ENCODE results near the gene ZP1. TPM values are rescaled to one million over a fixed set of nuclear protein-coding genes. Genes with fewer than 3 reads are reported as not detected.

Gene ZP1
- total and polyA plus RNA-seq, 2 of the 4 experiments (the other 2 are of a cell fraction): 0.18 to 1.6 TPM

GRCh38 chr11:60912851-60913528, 45.6 kb downstream of the ZP1 start (continued):
- TF ChIP-seq RCOR1 (IDR thresholded peaks at IDR 0.05; ENCODE audit: insufficient replicate concordance, low read length) (no peak), NFE2L2 (IDR thresholded peaks at IDR 0.05; ENCODE audit: low read depth, low read length) (no peak)

DNA sequence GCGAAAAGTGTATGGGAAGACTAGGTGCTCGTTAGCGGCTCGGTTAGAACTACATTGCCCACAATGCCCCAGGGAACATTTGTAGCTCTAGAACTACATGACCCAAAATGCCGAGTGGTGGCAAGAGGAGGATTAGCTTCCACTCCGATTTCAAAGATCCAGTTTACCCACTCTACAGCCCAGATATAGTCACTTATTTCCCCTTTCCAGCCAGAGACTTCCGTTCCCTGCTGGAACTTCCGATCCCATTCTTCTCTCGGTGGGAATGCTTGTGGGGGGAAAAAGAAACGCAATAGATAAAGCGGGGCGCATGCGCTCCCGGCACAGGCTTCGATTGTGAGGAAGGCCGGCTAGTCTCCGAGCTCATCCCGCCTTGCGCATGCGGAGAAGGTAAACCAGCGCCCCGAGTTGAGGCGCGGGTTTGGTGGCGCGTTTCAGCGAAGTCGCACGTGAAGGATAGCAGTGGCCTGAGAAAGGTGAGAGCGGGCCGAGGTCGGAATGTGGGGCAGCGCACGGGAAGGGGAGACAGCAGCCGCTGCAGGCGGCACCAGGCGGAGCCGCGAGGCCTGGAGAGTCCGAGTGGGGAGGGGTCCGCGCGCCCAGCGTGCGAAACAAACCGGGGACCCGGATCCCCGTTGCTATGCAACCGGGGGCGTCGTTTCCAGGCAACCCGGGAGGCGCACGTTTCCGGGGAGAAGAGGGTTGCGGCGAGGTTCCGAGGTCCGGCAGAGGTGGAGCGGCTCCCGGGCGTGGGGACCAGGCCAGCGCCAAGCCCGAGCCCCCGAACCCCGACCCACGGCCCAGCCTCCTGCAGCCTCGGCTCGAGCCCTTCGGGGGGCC, 46.7 kb downstream of the ZP1 start, which contains the start of gene TMEM109:
Gene TMEM109, plus strand, starts transcription at position 366 of the 840 bp plus-strand sequence. CDS start 5,536 bp downstream, outside the sequence.
- H2BK120ac ChIP-seq (ENCODE audit: low read depth, low read length): peak within 1 kb of the TSS; percentile 99
- no peaks in the 10 kb centered on the region for H3K9me3 ChIP-seq (ENCODE audit: control insufficient read depth, insufficient read depth, low read length)
- DNase-seq (peak; percentile 86), ATAC-seq (ENCODE audit: low read depth) (peak; percentile 83)
- peak within 1 kb of the TSS; percentile 98 for H3K4ac ChIP-seq (ENCODE audit: low read depth, low read length)
- peak within 1 kb of the TSS; percentile 94 for H3K27ac ChIP-seq (ENCODE audit: insufficient read depth, low read length)
- peak within 1 kb of the TSS; percentile 100 for H3K56ac ChIP-seq (ENCODE audit: extremely low read depth, insufficient read depth, low read length)
- peak within 1 kb of the TSS; percentile 99 for H3K14ac ChIP-seq (replicated peaks; ENCODE audit: low read depth, low read length)
- intact Hi-C loops (cut with micrococcal nuclease): loop anchor here (2.0 kb wide), 1 partner anchor 273 kb away; no protein-coding TSS in a partner anchor
- H3K18ac ChIP-seq (ENCODE audit: low read depth, low read length): peak within 1 kb of the TSS; percentile 95
- peak within 1 kb of the TSS; percentile 92 for H2AK9ac ChIP-seq (replicated peaks; ENCODE audit: low read depth, low read length, poor library complexity)
- peaks cover 16 to 42% of the 10 kb centered on the region in 2 experiments for H3K79me1 ChIP-seq (ENCODE audit: low read depth in 1 of 2, low read length in 2 of 2)
- H3K36me3 ChIP-seq (ENCODE audit: control insufficient read depth, insufficient read depth, low read length): no peaks in the 10 kb centered on the region
- H3K9me1 ChIP-seq (ENCODE audit: insufficient read depth, low read length): peaks cover 12% of the 10 kb centered on the region
- H4K91ac ChIP-seq (ENCODE audit: insufficient read depth, low read depth, low read length): peak within 1 kb of the TSS; percentile 100
- CTCF ChIA-PET: interaction anchor here (0.6 kb wide), 3 partner anchors 44 to 230 kb away, joined by 3 to 4 read pairs (median 4); no protein-coding TSS in a partner anchor
- peaks cover 10% of the 10 kb centered on the region for H3K27me3 ChIP-seq (ENCODE audit: control insufficient read depth, insufficient read depth, low read length)
- 1% methylated on average over 46 of the region's 70 CpGs; no CpG with 5 or more reads in 1 of the 2 experiments for WGBS, 2 experiments (ENCODE audit: extremely low coverage in 2 of 2, insufficient read length in 1 of 2)
- no TSS peak for BruUV-seq (replicated peaks)
- H3K4me2 ChIP-seq (ENCODE audit: low read depth, low read length): peak within 1 kb of the TSS; percentile 75
- H2AFZ ChIP-seq (replicated peaks; ENCODE audit: low read length, poor library complexity): peak within 1 kb of the TSS; percentile 99
- H4K5ac ChIP-seq (ENCODE audit: low read depth, low read length): peak within 1 kb of the TSS; percentile 90
- peaks cover 7% of the 10 kb centered on the region for H3K4me1 ChIP-seq (ENCODE audit: control insufficient read depth, insufficient read depth, low read length)
- H4K20me1 ChIP-seq (ENCODE audit: insufficient read depth, low read length): peaks cover 9% of the 10 kb centered on the region; the same call in 1 of the 2 replicates
- H2AK5ac ChIP-seq (ENCODE audit: low read depth, low read length): 0 out of 2 replicates have a peak within 1 kb of the TSS, but pooled peaks have one; percentile 47
- H4K8ac ChIP-seq (ENCODE audit: low read depth in 2 of 2, low read length in 2 of 2): peak within 1 kb of the TSS; percentile 51 to 100
- peak within 1 kb of the TSS; percentile 98 for H2BK20ac ChIP-seq (ENCODE audit: low read depth, low read length)
- POLR2A ChIA-PET (ENCODE audit: unreplicated experiment): interaction anchor here (0.5 kb wide), 1 partner anchor 10 kb away, joined by 3 read pairs; no protein-coding TSS in a partner anchor
- peak within 1 kb of the TSS; percentile 98; the same call in 2 of the 3 replicates for H2BK15ac ChIP-seq (ENCODE audit: low read depth, low read length)
- dilution Hi-C loops (cut with HindIII; ENCODE audit: low sequenced_read_pairs, unreplicated experiment): no loop called here
- in situ Hi-C loops (cut with MboI; ENCODE audit: low sequenced_read_pairs): loop anchor here (25.0 kb wide), 1 partner anchor 1327 kb away; no protein-coding TSS in a partner anchor
- peak within 1 kb of the TSS; percentile 95 for H3K9ac ChIP-seq (ENCODE audit: low read depth, low read length)
- H3K23ac ChIP-seq (ENCODE audit: low read depth, low read length): peak within 1 kb of the TSS; percentile 95
- peak within 1 kb of the TSS; percentile 97 for H2BK5ac ChIP-seq (ENCODE audit: low read depth, low read length, poor library complexity, severe bottlenecking)
- H3K4me3 ChIP-seq (ENCODE audit: insufficient read depth, low read depth, low read length): peak within 1 kb of the TSS; percentile 52
- peak; percentile 21; the same call in 1 of the 2 replicates for TF ChIP-seq POLR2A (IDR thresholded peaks at IDR 0.05; ENCODE audit: low read depth, low read length)
- TF ChIP-seq MAZ (IDR thresholded peaks at IDR 0.05; ENCODE audit: borderline replicate concordance, low read depth, low read length): no peak
- no peak for TF ChIP-seq RFX5 (IDR thresholded peaks at IDR 0.05; ENCODE audit: low read depth, low read length)
- no peak for TF ChIP-seq SMC3 (IDR thresholded peaks at IDR 0.05; ENCODE audit: low read depth, low read length)
- TF ChIP-seq FOS (IDR thresholded peaks at IDR 0.05; ENCODE audit: low read depth, low read length): no peak
- no peak for TF ChIP-seq ELK1 (IDR thresholded peaks at IDR 0.05; ENCODE audit: borderline replicate concordance, low read depth, low read length)
- TF ChIP-seq RAD21 (IDR thresholded peaks at IDR 0.05; ENCODE audit: low read length): no peak
- TF ChIP-seq, protein P1, sequence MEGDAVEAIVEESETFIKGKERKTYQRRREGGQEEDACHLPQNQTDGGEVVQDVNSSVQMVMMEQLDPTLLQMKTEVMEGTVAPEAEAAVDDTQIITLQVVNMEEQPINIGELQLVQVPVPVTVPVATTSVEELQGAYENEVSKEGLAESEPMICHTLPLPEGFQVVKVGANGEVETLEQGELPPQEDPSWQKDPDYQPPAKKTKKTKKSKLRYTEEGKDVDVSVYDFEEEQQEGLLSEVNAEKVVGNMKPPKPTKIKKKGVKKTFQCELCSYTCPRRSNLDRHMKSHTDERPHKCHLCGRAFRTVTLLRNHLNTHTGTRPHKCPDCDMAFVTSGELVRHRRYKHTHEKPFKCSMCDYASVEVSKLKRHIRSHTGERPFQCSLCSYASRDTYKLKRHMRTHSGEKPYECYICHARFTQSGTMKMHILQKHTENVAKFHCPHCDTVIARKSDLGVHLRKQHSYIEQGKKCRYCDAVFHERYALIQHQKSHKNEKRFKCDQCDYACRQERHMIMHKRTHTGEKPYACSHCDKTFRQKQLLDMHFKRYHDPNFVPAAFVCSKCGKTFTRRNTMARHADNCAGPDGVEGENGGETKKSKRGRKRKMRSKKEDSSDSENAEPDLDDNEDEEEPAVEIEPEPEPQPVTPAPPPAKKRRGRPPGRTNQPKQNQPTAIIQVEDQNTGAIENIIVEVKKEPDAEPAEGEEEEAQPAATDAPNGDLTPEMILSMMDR (conservative IDR thresholded peaks at IDR 0.05; ENCODE audit: low read depth, low read length): no peak
- TF ChIP-seq NFE2L2 (IDR thresholded peaks at IDR 0.05; ENCODE audit: low read depth, low read length): no peak
- peak; percentile 59; the same call in 1 of the 2 replicates for TF ChIP-seq BHLHE40 (IDR thresholded peaks at IDR 0.05; ENCODE audit: low read depth, low read length)
